Neural progenitor cell (in vitro differentiated cells): ENCODE measurements around the gene CHCHD6. TPM values are rescaled to one million over a fixed set of nuclear protein-coding genes. Genes with fewer than 3 reads are reported as not detected.
A peak's percentile ranks its signal among the peaks of the same experiment; 100 is the strongest.

Experiments
- DNase-seq: peaks from one replicate; pipeline ENCODE4 v3.0.0-alpha.2; 2016; ENCODE audit warnings: low spot score
- H2AFZ ChIP-seq: fragments of 200-600 bp; sonication (generic); replicated peaks from 2 replicates; pipeline ENCODE4 v1.6.1; 2016; ENCODE audit warnings: antibody characterized with exemption
- H3F3A ChIP-seq: fragments of 200-600 bp; sonication (generic); 2 replicates; pipeline ENCODE4 v1.6.1; 2016; ENCODE audit warnings: antibody characterized with exemption, low read depth
- H3K27ac ChIP-seq: fragments of 200-600 bp; sonication (generic); 2 replicates; pipeline ENCODE4 v1.5.1; 2016; ENCODE audit warnings: mild to moderate bottlenecking
- H3K27me3 ChIP-seq: fragments of 200-600 bp; sonication (generic); 2 replicates; pipeline ENCODE4 v1.6.1; 2016; ENCODE audit warnings: mild to moderate bottlenecking, moderate library complexity
- H3K36me3 ChIP-seq: fragments of 200-600 bp; sonication (generic); 2 replicates; pipeline ENCODE4 v1.5.1; 2016
- H3K4me1 ChIP-seq: fragments of 200-600 bp; sonication (generic); 2 replicates; pipeline ENCODE4 v1.6.1; 2016; ENCODE audit warnings: mixed run types
- H3K4me2 ChIP-seq: fragments of 200-600 bp; sonication (generic); 2 replicates; pipeline ENCODE4 v1.6.1; 2016
- H3K4me3 ChIP-seq: fragments of 200-600 bp; sonication (generic); 2 replicates; pipeline ENCODE4 v1.5.1; 2016
- H3K79me2 ChIP-seq: fragments of 200-600 bp; sonication (generic); 2 replicates; pipeline ENCODE4 v1.6.1; 2016; ENCODE audit warnings: low read depth
- H3K9ac ChIP-seq: fragments of 200-600 bp; sonication (generic); 2 replicates; pipeline ENCODE4 v1.6.1; 2016
- H3K9me3 ChIP-seq: fragments of 200-600 bp; sonication (generic); 2 replicates; pipeline ENCODE4 v1.5.1; 2016; ENCODE audit warnings: low read depth
- H4K20me1 ChIP-seq: fragments of 200-600 bp; sonication (generic); 2 replicates; pipeline ENCODE4 v1.6.1; 2016; ENCODE audit warnings: low read depth
- H3K27ac Mint-ChIP-seq: 3 replicates; pipeline ENCODE4 v1.8.0; 2021; ENCODE audit warnings: mixed read lengths
- H3K27me3 Mint-ChIP-seq: 2 replicates; pipeline ENCODE4 v1.8.0; 2022; ENCODE audit warnings: low read depth, mild to moderate bottlenecking, inconsistent platforms, moderate library complexity, mixed read lengths; ENCODE audit not compliant: insufficient read depth
- H3K36me3 Mint-ChIP-seq: 3 replicates; pipeline ENCODE4 v1.8.0; 2021; ENCODE audit warnings: mixed read lengths
- H3K4me1 Mint-ChIP-seq: 3 replicates; pipeline ENCODE4 v1.8.0; 2021; ENCODE audit warnings: mixed read lengths
- H3K4me3 Mint-ChIP-seq: 3 replicates; pipeline ENCODE4 v1.8.0; 2021; ENCODE audit warnings: mild to moderate bottlenecking, moderate library complexity, mixed read lengths
- H3K9me3 Mint-ChIP-seq: 3 replicates; pipeline ENCODE4 v1.8.0; 2020; ENCODE audit warnings: mixed read lengths
- EZH2 ChIP-seq: fragments of 200-600 bp; sonication (generic); IDR thresholded peaks from 2 replicates; pipeline ENCODE4 v1.6.1; 2017; ENCODE audit warnings: antibody characterized with exemption, mild to moderate bottlenecking, moderate library complexity
- EZH2phosphoT487 ChIP-seq: fragments of 200-600 bp; sonication (generic); IDR thresholded peaks from 2 replicates; pipeline ENCODE4 v1.6.1; 2017; ENCODE audit warnings: antibody characterized with exemption
- total RNA-seq: library from RNA; depleted of rRNA; stranded (reverse); fragments of >200 nt; gene quantifications from 2 replicates; pipeline ENCODE4 v1.2.3, GENCODE V29; 2015; ENCODE audit warnings: low replicate concordance
- TF ChIP-seq, protein P1 (sequence below): fragments of 200-600 bp; sonication (generic); IDR thresholded peaks from 2 replicates; pipeline ENCODE4 v1.5.1; 2017; ENCODE audit warnings: antibody characterized with exemption, mild to moderate bottlenecking

The CHCHD6 gene
- total RNA-seq, 1 donor from 2014 or later = 35.7 TPM

GRCh38 chr3:126663750-126664149 lies 40.3 kb upstream of the CHCHD6 start:
- Histone ChIP-seq H3K79me2 (no peaks in the 10 kb centered on the region), H3K9ac (no peak overlapping the region), H3K27me3 (peaks cover 83% of the 10 kb centered on the region), H3K9me3 (no peaks in the 10 kb centered on the region), H4K20me1 (peaks cover 6% of the 10 kb centered on the region), H3K4me1 (peaks cover 3% of the 10 kb centered on the region), H3K27ac (no peak overlapping the region), H2AFZ (no peak overlapping the region), H3K4me3 (no peak overlapping the region), H3K36me3 (no peaks in the 10 kb centered on the region), H3K4me2 (no peak overlapping the region), H3F3A (peaks cover 18% of the 10 kb centered on the region)
- no peaks in the 10 kb centered on the region for H3K36me3 Mint-ChIP-seq
- DNase-seq = no peak
- H3K4me3 Mint-ChIP-seq = no peak overlapping the region
- H3K9me3 Mint-ChIP-seq = peaks cover 9% of the 10 kb centered on the region
- peaks cover 5% of the 10 kb centered on the region for H3K27me3 Mint-ChIP-seq
- no peak overlapping the region for H3K27ac Mint-ChIP-seq
- TF ChIP-seq, protein P1, sequence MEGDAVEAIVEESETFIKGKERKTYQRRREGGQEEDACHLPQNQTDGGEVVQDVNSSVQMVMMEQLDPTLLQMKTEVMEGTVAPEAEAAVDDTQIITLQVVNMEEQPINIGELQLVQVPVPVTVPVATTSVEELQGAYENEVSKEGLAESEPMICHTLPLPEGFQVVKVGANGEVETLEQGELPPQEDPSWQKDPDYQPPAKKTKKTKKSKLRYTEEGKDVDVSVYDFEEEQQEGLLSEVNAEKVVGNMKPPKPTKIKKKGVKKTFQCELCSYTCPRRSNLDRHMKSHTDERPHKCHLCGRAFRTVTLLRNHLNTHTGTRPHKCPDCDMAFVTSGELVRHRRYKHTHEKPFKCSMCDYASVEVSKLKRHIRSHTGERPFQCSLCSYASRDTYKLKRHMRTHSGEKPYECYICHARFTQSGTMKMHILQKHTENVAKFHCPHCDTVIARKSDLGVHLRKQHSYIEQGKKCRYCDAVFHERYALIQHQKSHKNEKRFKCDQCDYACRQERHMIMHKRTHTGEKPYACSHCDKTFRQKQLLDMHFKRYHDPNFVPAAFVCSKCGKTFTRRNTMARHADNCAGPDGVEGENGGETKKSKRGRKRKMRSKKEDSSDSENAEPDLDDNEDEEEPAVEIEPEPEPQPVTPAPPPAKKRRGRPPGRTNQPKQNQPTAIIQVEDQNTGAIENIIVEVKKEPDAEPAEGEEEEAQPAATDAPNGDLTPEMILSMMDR = no peak
- no peak for TF ChIP-seq EZH2phosphoT487
- no peak for TF ChIP-seq EZH2
- H3K4me1 Mint-ChIP-seq = peaks cover 3% of the 10 kb centered on the region

DNA sequence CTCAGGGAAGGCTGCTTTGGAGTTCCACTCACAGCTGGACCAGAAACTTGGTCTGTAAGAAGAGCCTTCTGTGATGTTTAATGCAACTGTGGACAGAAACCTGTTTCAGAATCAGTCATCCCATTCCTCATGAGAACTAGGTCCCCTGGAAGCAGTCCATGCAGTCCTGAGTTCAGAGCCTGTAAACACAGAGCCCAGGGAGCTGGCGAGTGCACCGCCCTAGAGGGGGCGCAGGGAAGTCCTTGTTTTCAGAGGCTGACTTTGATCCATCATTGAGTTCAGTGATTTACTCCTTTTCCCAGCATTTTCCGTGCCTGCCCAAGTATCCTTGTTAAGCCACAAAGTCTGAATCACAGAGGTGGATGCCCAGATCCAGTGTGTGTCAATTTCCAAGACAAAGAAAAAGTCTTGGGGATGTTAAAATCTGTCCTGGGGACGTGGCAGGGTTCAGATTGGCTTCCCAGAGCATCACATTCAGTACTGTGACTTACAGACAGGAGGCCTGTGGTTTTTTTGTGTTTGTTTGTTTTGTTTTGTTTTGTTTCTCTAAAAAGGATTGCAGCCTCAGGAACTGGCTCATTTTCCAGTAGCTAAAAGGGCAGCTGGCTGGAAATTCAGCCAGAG lies 39.3 kb upstream of the CHCHD6 start:
- Mint-ChIP-seq H3K9me3 (peaks cover 7% of the 10 kb centered on the region), H3K27me3 (peaks cover 5% of the 10 kb centered on the region), H3K27ac (peak overlapping the region; percentile 3), H3K4me1 (peaks cover 3% of the 10 kb centered on the region), H3K4me3 (no peak overlapping the region), H3K36me3 (no peaks in the 10 kb centered on the region)
- no peak overlapping the region for H3K4me3 ChIP-seq
- no peaks in the 10 kb centered on the region for H3K79me2 ChIP-seq
- H3K27ac ChIP-seq = peak overlapping the region; percentile 2
- peaks cover 6% of the 10 kb centered on the region for H4K20me1 ChIP-seq
- peaks cover 74% of the 10 kb centered on the region for H3K27me3 ChIP-seq
- H2AFZ ChIP-seq = no peak overlapping the region
- H3K9ac ChIP-seq = no peak overlapping the region
- H3K4me2 ChIP-seq = peak overlapping the region; percentile 15
- no peak for TF ChIP-seq EZH2
- peak; percentile 56 for TF ChIP-seq EZH2phosphoT487
- TF ChIP-seq, protein P1 = peak; percentile 48
- H3F3A ChIP-seq = peaks cover 18% of the 10 kb centered on the region
- peaks cover 3% of the 10 kb centered on the region for H3K4me1 ChIP-seq
- no peaks in the 10 kb centered on the region for H3K9me3 ChIP-seq
- no peaks in the 10 kb centered on the region for H3K36me3 ChIP-seq
- DNase-seq = peak; percentile 76

DNA sequence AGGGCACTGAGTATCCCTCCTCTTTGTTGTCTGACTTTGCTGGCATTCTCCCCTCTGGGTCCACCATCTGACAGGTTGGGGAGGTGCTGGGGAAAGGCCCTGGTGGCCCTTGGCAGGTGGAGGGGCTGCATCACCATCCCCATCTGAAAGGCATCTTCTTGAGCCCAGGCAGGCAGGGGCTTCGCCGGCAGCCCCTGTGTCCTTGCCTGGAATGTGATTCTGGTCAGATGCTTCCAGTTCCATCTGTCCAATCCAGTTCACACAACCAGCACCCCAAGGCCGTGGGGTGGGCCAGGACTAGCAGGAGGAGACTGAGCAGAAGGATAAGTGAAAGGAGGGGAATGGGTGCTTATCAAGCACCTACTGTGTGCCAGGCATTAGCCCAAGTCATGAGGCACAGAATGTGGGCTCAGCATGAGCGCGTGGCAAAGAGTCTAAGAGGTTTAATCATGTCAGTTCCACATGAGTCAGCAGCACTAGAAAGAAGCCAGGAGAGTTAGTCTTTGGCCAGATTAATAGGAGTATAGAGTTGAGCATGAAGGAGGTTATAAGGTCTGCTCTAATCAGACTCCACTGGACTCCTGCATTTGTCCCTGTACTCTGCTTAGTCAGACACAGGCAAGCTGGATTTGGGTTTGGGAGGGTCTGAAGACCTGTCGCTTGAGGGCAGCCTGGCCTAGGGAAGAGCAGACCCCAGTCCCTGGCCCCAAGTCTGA lies 38.7 kb upstream of the CHCHD6 start:
- Histone ChIP-seq H3K27ac (peak overlapping the region; percentile 2), H3K9me3 (no peaks in the 10 kb centered on the region), H3K4me1 (no peaks in the 10 kb centered on the region), H3K36me3 (no peaks in the 10 kb centered on the region), H4K20me1 (peaks cover 6% of the 10 kb centered on the region), H3K4me2 (peak overlapping the region; percentile 15), H3K27me3 (peaks cover 67% of the 10 kb centered on the region), H3K4me3 (no peak overlapping the region), H2AFZ (no peak overlapping the region), H3F3A (peaks cover 18% of the 10 kb centered on the region), H3K9ac (no peak overlapping the region), H3K79me2 (no peaks in the 10 kb centered on the region)
- DNase-seq = peak; percentile 23
- H3K27ac Mint-ChIP-seq = peak overlapping the region; percentile 65
- H3K27me3 Mint-ChIP-seq = peaks cover 5% of the 10 kb centered on the region
- TF ChIP-seq, protein P1 = no peak
- TF ChIP-seq EZH2 (no peak), EZH2phosphoT487 (no peak)
- H3K36me3 Mint-ChIP-seq = no peaks in the 10 kb centered on the region
- no peak overlapping the region for H3K4me3 Mint-ChIP-seq
- peaks cover 7% of the 10 kb centered on the region for H3K9me3 Mint-ChIP-seq
- H3K4me1 Mint-ChIP-seq = peaks cover 3% of the 10 kb centered on the region
